HepG2 (cell line): Measurements from ENCODE around the gene ACADVL. TPM values are rescaled to one million over a fixed set of nuclear protein-coding genes. Genes with fewer than 3 reads are reported as not detected.

Experiments
- HES4 ChIP-seq: sonication (generic); formaldehyde crosslinking; IDR thresholded peaks from 2 replicates; pipeline ENCODE4 v1.9.0; 2021; ENCODE audit warnings: mild to moderate bottlenecking, missing genetic modification reagents, borderline replicate concordance
- ISX ChIP-seq: sonication (generic); formaldehyde crosslinking; conservative IDR thresholded peaks from 2 replicates; pipeline ENCODE4 v1.5.0; 2020; ENCODE audit warnings: missing genetic modification reagents
- KLF12 ChIP-seq: sonication (generic); formaldehyde crosslinking; IDR thresholded peaks from 2 replicates; pipeline ENCODE4 v1.4.0; 2020; ENCODE audit warnings: missing genetic modification reagents, borderline replicate concordance
- RBM39 ChIP-seq: fragments of 200-400 bp; formaldehyde crosslinking; IDR thresholded peaks from one replicate; pipeline ENCODE4 v1.6.1; 2018; ENCODE audit warnings: antibody characterized with exemption, mild to moderate bottlenecking, low read depth, low read length; ENCODE audit not compliant: poor library complexity, severe bottlenecking
- SOX6 ChIP-seq, 2 experiments: fragments of 450-650 bp in 1 of 2; sonication (generic) in 1 of 2; formaldehyde crosslinking in 1 of 2; IDR thresholded peaks; 2 replicates each; pipeline versions ENCODE4 v1.4.0 to v1.6.1; 2017 to 2020; ENCODE audit warnings: antibody characterized with exemption in 1 of 2, mild to moderate bottlenecking in 1 of 2, missing genetic modification reagents in 1 of 2
- SP140L ChIP-seq: sonication (generic); formaldehyde crosslinking; IDR thresholded peaks from 2 replicates; pipeline ENCODE4 v1.4.0; 2020; ENCODE audit warnings: missing genetic modification reagents, borderline replicate concordance
- ZBTB38 ChIP-seq: sonication (generic); formaldehyde crosslinking; IDR thresholded peaks from 2 replicates; pipeline ENCODE4 v1.5.1; 2020; ENCODE audit warnings: mild to moderate bottlenecking, missing genetic modification reagents
- ZMYM2 ChIP-seq: sonication (generic); formaldehyde crosslinking; IDR thresholded peaks from 2 replicates; pipeline ENCODE4 v1.8.0; 2022; ENCODE audit warnings: mild to moderate bottlenecking, missing genetic modification reagents
- ZNF230 ChIP-seq: sonication (generic); formaldehyde crosslinking; IDR thresholded peaks from 2 replicates; pipeline ENCODE4 v1.4.0; 2020; ENCODE audit warnings: mild to moderate bottlenecking, missing genetic modification reagents
- ZNF235 ChIP-seq: sonication (generic); formaldehyde crosslinking; IDR thresholded peaks from 2 replicates; pipeline ENCODE4 v1.8.1; 2023; ENCODE audit warnings: mild to moderate bottlenecking, missing genetic modification reagents, borderline replicate concordance
- ZNF329 ChIP-seq: sonication (generic); formaldehyde crosslinking; IDR thresholded peaks from 2 replicates; pipeline ENCODE4 v1.9.0; 2021; ENCODE audit warnings: low read depth, mild to moderate bottlenecking, missing genetic modification reagents
- ZNF33B ChIP-seq: sonication (generic); formaldehyde crosslinking; IDR thresholded peaks from 2 replicates; pipeline ENCODE4 v1.5.1; 2020; ENCODE audit warnings: mild to moderate bottlenecking, missing genetic modification reagents
- ZNF749 ChIP-seq: sonication (generic); formaldehyde crosslinking; IDR thresholded peaks from 2 replicates; pipeline ENCODE4 v1.8.0; 2022; ENCODE audit warnings: mild to moderate bottlenecking, missing genetic modification reagents, moderate library complexity, borderline replicate concordance
- ZNF891 ChIP-seq: sonication (generic); formaldehyde crosslinking; IDR thresholded peaks from 2 replicates; pipeline ENCODE4 v1.5.0; 2020; ENCODE audit warnings: mild to moderate bottlenecking, missing genetic modification reagents
- ZSCAN30 ChIP-seq: sonication (generic); formaldehyde crosslinking; IDR thresholded peaks from 2 replicates; pipeline ENCODE4 v1.5.0; 2020; ENCODE audit warnings: mild to moderate bottlenecking, missing genetic modification reagents
- polyA plus RNA-seq, 8 experiments: library from polyadenylated mRNA; depleted of rRNA in 3 of 8; stranded (reverse) in 7 of 8; unstranded in 1 of 8; fragments of >200 nt; fragmentation: Illumina TruSeq in 4 of 8; extraction: Trizol in 4 of 8; gene quantifications; 2 replicates each; pipeline versions ENCODE4 v1.2.1 to v1.2.3, GENCODE V29; 2011 to 2016; ENCODE audit warnings: low read depth in 4 of 8, missing spikeins in 1 of 8, mixed read lengths in 1 of 8; ENCODE audit not compliant: insufficient read depth in 1 of 8
- total RNA-seq, 5 experiments: library from RNA; depleted of rRNA; stranded (reverse); fragments of >200 nt; fragmentation: Illumina TruSeq; extraction: Trizol; gene quantifications; 2 replicates each; pipeline ENCODE4 v1.2.3, GENCODE V29; 2016; ENCODE audit warnings: low read depth in 1 of 5
- TF ChIP-seq, protein P1 (sequence below): sonication (generic); formaldehyde crosslinking; IDR thresholded peaks from 2 replicates; pipeline ENCODE4 v1.9.0; 2021; ENCODE audit warnings: missing genetic modification reagents, borderline replicate concordance
- TF ChIP-seq, protein P2 (sequence below): sonication (generic); formaldehyde crosslinking; IDR thresholded peaks from 2 replicates; pipeline ENCODE4 v1.5.1; 2020; ENCODE audit warnings: missing genetic modification reagents, mild to moderate bottlenecking, borderline replicate concordance
- TF ChIP-seq, protein P3 (sequence below): sonication (generic); formaldehyde crosslinking; IDR thresholded peaks from 2 replicates; pipeline ENCODE4 v1.4.0; 2020; ENCODE audit warnings: missing genetic modification reagents, borderline replicate concordance

ACADVL gene
- total and polyA plus RNA-seq, 2 of the 13 experiments (the other 11 are each of a cell fraction or from before 2014, with no cell fraction given), result 219 to 412 TPM

DNA sequence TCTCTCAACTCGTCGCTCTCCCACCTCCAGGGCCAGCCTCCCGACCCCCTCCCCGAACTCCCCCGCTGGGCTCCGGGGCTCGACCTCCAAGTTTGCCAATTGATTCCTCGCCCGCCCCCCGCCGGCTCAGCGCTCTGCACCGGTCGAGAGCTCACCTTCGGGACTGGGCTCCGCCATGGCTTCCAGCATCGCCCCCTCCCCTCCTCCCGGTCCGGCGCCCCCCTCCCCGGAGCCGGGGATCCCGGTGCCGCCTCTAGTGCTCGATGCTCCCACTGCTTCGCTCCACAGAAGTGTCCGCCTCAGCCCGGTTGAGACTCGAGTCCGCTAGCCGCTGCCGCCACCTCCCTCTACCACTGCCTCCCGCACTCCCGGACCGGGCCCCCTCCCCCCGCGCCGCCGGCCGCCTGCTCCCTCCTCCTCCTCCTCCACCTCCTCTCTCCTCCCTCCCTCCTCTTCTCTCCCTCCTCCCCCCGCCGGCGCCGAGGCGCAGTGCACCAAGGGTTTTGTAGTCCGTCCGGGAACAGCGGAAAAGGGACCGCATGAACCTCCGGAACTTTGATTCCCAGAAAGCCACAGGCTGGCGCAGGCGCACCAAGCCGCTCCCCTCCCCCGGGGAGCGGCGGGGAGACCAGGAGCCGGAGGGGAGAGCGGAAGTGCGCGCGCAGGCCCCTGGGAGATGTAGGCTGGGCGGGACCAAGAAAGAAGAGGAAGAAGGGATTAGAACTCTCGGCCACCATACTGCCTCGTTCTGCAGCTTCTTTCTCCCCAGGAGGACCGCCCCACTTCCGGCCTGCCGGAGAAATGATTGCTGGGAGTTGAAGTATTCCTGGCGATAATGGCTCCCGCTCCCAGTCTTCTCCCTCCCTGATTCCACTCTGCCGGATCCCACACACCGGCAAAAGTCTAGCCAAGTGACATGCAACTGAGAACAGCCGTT is 19.6 kb downstream of the ACADVL start, which contains the start of gene PHF23 (continued):
- TF ChIP-seq, protein P1, sequence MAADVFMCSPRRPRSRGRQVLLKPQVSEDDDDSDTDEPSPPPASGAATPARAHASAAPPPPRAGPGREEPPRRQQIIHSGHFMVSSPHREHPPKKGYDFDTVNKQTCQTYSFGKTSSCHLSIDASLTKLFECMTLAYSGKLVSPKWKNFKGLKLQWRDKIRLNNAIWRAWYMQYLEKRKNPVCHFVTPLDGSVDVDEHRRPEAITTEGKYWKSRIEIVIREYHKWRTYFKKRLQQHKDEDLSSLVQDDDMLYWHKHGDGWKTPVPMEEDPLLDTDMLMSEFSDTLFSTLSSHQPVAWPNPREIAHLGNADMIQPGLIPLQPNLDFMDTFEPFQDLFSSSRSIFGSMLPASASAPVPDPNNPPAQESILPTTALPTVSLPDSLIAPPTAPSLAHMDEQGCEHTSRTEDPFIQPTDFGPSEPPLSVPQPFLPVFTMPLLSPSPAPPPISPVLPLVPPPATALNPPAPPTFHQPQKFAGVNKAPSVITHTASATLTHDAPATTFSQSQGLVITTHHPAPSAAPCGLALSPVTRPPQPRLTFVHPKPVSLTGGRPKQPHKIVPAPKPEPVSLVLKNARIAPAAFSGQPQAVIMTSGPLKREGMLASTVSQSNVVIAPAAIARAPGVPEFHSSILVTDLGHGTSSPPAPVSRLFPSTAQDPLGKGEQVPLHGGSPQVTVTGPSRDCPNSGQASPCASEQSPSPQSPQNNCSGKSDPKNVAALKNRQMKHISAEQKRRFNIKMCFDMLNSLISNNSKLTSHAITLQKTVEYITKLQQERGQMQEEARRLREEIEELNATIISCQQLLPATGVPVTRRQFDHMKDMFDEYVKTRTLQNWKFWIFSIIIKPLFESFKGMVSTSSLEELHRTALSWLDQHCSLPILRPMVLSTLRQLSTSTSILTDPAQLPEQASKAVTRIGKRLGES (CRISPR knock-in tag), result no peak
- TF ChIP-seq, protein P2, sequence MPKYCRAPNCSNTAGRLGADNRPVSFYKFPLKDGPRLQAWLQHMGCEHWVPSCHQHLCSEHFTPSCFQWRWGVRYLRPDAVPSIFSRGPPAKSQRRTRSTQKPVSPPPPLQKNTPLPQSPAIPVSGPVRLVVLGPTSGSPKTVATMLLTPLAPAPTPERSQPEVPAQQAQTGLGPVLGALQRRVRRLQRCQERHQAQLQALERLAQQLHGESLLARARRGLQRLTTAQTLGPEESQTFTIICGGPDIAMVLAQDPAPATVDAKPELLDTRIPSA (CRISPR knock-in tag), result no peak
- no peak for TF ChIP-seq ZNF749 (CRISPR knock-in tag)
- TF ChIP-seq ZNF891 (CRISPR knock-in tag), result peak; percentile 90; the same call in 1 of the 2 replicates
- TF ChIP-seq ZSCAN30 (CRISPR knock-in tag), result no peak
- peak; percentile 23; the same call in 1 of the 2 replicates for TF ChIP-seq ZNF33B
- no peak for TF ChIP-seq ISX (CRISPR knock-in tag)
- TF ChIP-seq ZNF329 (CRISPR knock-in tag), result no peak
- no peak for TF ChIP-seq ZMYM2 (CRISPR knock-in tag)
- peak; percentile 43; the same call in 1 of the 2 replicates for TF ChIP-seq KLF12 (CRISPR knock-in tag)
- peak; percentile 89; the same call in 1 of the 2 replicates for TF ChIP-seq ZNF230 (CRISPR knock-in tag)
- TF ChIP-seq ZNF235 (CRISPR knock-in tag), result no peak
- peak; percentile 63 for TF ChIP-seq RBM39
- TF ChIP-seq HES4 (CRISPR knock-in tag), result no peak
- TF ChIP-seq, protein P3, sequence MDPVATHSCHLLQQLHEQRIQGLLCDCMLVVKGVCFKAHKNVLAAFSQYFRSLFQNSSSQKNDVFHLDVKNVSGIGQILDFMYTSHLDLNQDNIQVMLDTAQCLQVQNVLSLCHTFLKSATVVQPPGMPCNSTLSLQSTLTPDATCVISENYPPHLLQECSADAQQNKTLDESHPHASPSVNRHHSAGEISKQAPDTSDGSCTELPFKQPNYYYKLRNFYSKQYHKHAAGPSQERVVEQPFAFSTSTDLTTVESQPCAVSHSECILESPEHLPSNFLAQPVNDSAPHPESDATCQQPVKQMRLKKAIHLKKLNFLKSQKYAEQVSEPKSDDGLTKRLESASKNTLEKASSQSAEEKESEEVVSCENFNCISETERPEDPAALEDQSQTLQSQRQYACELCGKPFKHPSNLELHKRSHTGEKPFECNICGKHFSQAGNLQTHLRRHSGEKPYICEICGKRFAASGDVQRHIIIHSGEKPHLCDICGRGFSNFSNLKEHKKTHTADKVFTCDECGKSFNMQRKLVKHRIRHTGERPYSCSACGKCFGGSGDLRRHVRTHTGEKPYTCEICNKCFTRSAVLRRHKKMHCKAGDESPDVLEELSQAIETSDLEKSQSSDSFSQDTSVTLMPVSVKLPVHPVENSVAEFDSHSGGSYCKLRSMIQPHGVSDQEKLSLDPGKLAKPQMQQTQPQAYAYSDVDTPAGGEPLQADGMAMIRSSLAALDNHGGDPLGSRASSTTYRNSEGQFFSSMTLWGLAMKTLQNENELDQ (CRISPR knock-in tag), result no peak
- TF ChIP-seq SOX6 (IDR thresholded peaks at IDR 0.05), result no peak
- peak; percentile 53 for TF ChIP-seq SOX6 (CRISPR knock-in tag; IDR thresholded peaks at IDR 0.05)
- no peak for TF ChIP-seq ZBTB38 (CRISPR knock-in tag)
- no peak for TF ChIP-seq SP140L (CRISPR knock-in tag)
